HEK293T (cell line): ENCODE measurements around the gene NFKBIB.

Experiments used
- CTCF ChIA-PET: fragments of 350-600 bp; formaldehyde crosslinking; extraction: SDS; loops from one replicate; lab custom pipeline; 2021; ENCODE audit warnings: antibody characterized with exemption, inconsistent platforms; lab: Yijun Ruan, JAX
- POLR2A ChIA-PET: fragments of 350-600 bp; formaldehyde crosslinking; extraction: SDS; loops from one replicate; lab custom pipeline; 2020; ENCODE audit warnings: antibody characterized with exemption, inconsistent platforms; lab: Yijun Ruan, JAX
- DNase-seq: peaks from one replicate; pipeline ENCODE4 v3.0.0; 2012; ENCODE audit warnings: mixed read lengths; ENCODE audit errors: extremely low spot score
- ARNT ChIP-seq: fragments of 450-650 bp; IDR thresholded peaks from 2 replicates; pipeline ENCODE4 v1.6.1; 2017; ENCODE audit warnings: mild to moderate bottlenecking
- BHLHE40 ChIP-seq: fragments of 450-650 bp; IDR thresholded peaks from 2 replicates; pipeline ENCODE4 v1.6.1; 2016; ENCODE audit warnings: mild to moderate bottlenecking, moderate library complexity, borderline replicate concordance
- CTBP1 ChIP-seq: fragments of 450-650 bp; IDR thresholded peaks from 2 replicates; pipeline ENCODE4 v1.6.1; 2016; ENCODE audit warnings: borderline replicate concordance
- ELF4 ChIP-seq: fragments of 450-650 bp; IDR thresholded peaks from 2 replicates; pipeline ENCODE4 v1.6.1; 2017; ENCODE audit warnings: antibody characterized with exemption
- FOXA1 ChIP-seq: fragments of 450-650 bp; IDR thresholded peaks from 2 replicates; pipeline ENCODE4 v1.6.1; 2016; ENCODE audit warnings: mild to moderate bottlenecking
- FOXK2 ChIP-seq: fragments of 450-650 bp; IDR thresholded peaks from 2 replicates; pipeline ENCODE4 v1.6.1; 2016; ENCODE audit warnings: mild to moderate bottlenecking
- FOXM1 ChIP-seq: fragments of 450-650 bp; IDR thresholded peaks from 2 replicates; pipeline ENCODE4 v1.6.1; 2017; ENCODE audit warnings: mild to moderate bottlenecking, borderline replicate concordance
- HDGF ChIP-seq: fragments of 450-650 bp; IDR thresholded peaks from 2 replicates; pipeline ENCODE4 v1.6.1; 2017; ENCODE audit warnings: antibody characterized with exemption, borderline replicate concordance
- L3MBTL2 ChIP-seq: fragments of 450-650 bp; conservative IDR thresholded peaks from 2 replicates; pipeline ENCODE4 v1.6.1; 2016; ENCODE audit warnings: mild to moderate bottlenecking
- LEF1 ChIP-seq: fragments of 450-650 bp; IDR thresholded peaks from 2 replicates; pipeline ENCODE4 v1.6.1; 2017; ENCODE audit warnings: mild to moderate bottlenecking, borderline replicate concordance
- NFRKB ChIP-seq: fragments of 450-650 bp; IDR thresholded peaks from 2 replicates; pipeline ENCODE4 v1.6.1; 2016; ENCODE audit warnings: mild to moderate bottlenecking, moderate library complexity
- PKNOX1 ChIP-seq: fragments of 450-650 bp; IDR thresholded peaks from 2 replicates; pipeline ENCODE4 v1.6.1; 2016
- SP1 ChIP-seq: fragments of 450-650 bp; IDR thresholded peaks from 2 replicates; pipeline ENCODE4 v1.6.1; 2017
- SUZ12 ChIP-seq: fragments of 450-650 bp; IDR thresholded peaks from 2 replicates; pipeline ENCODE4 v1.6.1; 2016; ENCODE audit warnings: mild to moderate bottlenecking
- TARDBP ChIP-seq: fragments of 450-650 bp; IDR thresholded peaks from 2 replicates; pipeline ENCODE4 v1.6.1; 2016
- ZNF384 ChIP-seq: fragments of 450-650 bp; IDR thresholded peaks from 2 replicates; pipeline ENCODE4 v1.6.1; 2016

The NFKBIB gene

DNA sequence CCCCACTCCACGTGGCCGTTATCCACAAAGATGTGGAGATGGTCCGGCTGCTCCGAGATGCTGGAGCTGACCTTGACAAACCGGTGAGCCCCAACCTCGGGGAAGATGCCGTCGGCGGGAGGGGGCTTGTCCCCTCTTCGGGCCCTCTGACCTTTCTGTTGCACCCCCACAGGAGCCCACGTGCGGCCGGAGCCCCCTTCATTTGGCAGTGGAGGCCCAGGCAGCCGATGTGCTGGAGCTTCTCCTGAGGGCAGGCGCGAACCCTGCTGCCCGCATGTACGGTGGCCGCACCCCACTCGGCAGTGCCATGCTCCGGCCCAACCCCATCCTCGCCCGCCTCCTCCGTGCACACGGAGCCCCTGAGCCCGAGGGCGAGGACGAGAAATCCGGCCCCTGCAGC lies 7.5 kb downstream of the NFKBIB start:
- TF ChIP-seq ZNF384 (no peak), HDGF (no peak), SP1 (no peak), CTBP1 (no peak), ARNT (no peak), TARDBP (no peak), PKNOX1 (no peak), FOXK2 (no peak), ELF4 (no peak), LEF1 (no peak), SUZ12 (no peak), FOXM1 (no peak), FOXA1 (no peak)
- no peak for DNase-seq
- ChIA-PET CTCF (no interaction called here), POLR2A (no interaction called here)

- ChIA-PET CTCF (no interaction called here), POLR2A (no interaction called here)
- TF ChIP-seq HDGF (no peak), PKNOX1 (no peak)
- DNase-seq: no peak
These were observed 7.9 kb downstream of the NFKBIB start for GRCh38 chr19:38907670-38908069.

GRCh38 chr19:38908911-38909310 lies 9.1 kb downstream of the NFKBIB start:
- TF ChIP-seq BHLHE40 (no peak), FOXK2 (no peak)
- no peak for DNase-seq
- CTCF ChIA-PET: no interaction called here
- POLR2A ChIA-PET: no interaction called here

- ChIA-PET POLR2A (no interaction called here), CTCF (no interaction called here)
- TF ChIP-seq TARDBP (no peak), ELF4 (no peak), PKNOX1 (no peak)
- DNase-seq: no peak
These were observed 10.7 kb downstream of the NFKBIB start for GRCh38 chr19:38910488-38910887.

DNA sequence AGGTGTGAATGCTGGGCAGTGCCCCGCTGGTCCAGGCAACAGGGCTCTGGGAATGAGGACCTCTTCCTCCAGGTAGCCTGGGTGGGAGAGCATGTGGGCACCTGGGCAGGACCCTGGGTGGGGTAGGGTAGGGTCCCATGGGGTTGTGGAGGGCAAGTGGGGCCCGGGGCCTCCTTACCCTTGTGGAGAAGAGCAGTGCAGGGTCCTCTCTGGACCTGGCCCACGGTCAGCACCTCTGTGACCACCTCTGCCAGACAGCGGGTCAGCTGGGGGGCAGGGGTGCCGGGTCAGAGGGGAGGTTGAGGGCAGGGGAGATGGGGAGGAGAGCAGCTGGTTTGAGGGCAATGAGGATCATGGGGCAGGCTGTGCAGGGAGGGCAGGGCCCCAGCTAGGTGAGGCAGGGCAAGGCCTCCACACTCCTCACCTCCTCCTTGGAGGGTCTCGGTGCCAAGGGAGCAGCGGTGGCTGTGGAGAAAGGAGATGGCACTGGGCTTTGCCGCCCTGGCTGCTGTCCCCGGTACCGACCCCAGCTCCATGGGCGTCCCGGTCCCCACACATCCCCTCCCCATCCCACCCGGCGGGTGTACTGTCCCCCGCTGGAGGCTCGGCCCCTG lies 11.7 kb downstream of the NFKBIB start:
- ChIA-PET CTCF (interaction anchor here (0.5 kb wide), 2 partner anchors 21 to 405 kb away, joined by 3 read pairs; no protein-coding TSS in a partner anchor), POLR2A (no interaction called here)
- DNase-seq: no peak
- TF ChIP-seq SP1: no peak
- no peak for TF ChIP-seq NFRKB
- no peak for TF ChIP-seq HDGF
- no peak for TF ChIP-seq TARDBP
- TF ChIP-seq FOXA1: no peak
- TF ChIP-seq FOXK2: no peak
- no peak for TF ChIP-seq LEF1
- TF ChIP-seq ARNT: no peak
- no peak for TF ChIP-seq BHLHE40
- no peak for TF ChIP-seq PKNOX1
- TF ChIP-seq SUZ12: no peak
- TF ChIP-seq ZNF384: no peak
- TF ChIP-seq CTBP1: no peak
- no peak for TF ChIP-seq ELF4
- TF ChIP-seq FOXM1: no peak
- no peak for TF ChIP-seq L3MBTL2

DNA sequence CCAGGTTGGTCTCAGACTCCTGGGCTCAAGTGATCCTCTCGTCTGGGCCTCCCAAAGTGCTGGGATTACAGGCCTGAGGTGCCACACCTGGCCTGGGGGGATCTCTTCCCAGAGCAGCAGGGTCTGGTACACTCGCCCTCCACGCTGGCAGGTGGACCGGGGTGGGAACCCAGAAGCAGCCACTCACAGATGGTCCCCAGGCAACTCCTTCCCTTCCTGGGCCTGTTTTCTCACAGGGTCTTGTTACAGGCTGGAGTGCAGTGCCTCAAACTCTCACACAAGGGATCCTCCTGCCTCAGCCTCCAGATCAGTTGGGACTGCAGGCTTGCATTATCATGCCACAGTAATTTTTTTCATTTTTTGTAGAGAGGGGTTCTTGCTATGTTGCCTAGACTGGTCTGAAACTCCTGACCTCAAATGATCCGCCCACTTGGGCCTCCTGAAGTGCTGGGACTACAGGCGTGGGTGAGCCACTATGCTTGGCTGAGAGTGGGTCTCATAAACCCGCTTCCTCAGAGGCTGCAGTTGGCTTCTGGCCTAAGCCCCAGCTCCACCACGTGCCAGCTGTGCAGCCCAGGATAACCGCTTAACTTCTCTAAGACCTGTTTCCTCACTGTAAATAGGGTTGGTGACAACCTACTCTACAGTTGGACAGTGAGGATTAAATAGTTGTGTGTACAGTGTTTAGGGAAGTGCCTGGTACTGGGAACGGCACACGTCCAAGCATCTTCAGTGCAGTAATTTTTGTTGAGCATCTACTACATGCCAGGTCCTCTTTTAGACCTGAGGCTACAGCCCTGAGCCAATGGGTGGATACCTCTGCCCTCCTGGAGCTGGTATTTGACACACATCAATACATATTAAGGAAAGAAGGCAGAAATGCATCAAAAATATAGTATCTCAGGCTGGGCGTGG lies 13.1 kb downstream of the NFKBIB start:
- TF ChIP-seq HDGF: no peak
- TF ChIP-seq FOXM1: no peak
- no peak for TF ChIP-seq NFRKB
- POLR2A ChIA-PET: interaction anchor here (1.3 kb wide), 1 partner anchor 18 kb away, joined by 4 read pairs; the partner anchor contains the start of genes MRPS12 and SARS2
- no peak for DNase-seq
- CTCF ChIA-PET: interaction anchor here (0.5 kb wide), 1 partner anchor 55 kb away, joined by 3 read pairs; no protein-coding TSS in a partner anchor
